ENCODE measurements around the gene EFHD2.
A peak's percentile ranks its signal among the peaks of the same experiment; 100 is the strongest.

EFHD2 gene, protein sequence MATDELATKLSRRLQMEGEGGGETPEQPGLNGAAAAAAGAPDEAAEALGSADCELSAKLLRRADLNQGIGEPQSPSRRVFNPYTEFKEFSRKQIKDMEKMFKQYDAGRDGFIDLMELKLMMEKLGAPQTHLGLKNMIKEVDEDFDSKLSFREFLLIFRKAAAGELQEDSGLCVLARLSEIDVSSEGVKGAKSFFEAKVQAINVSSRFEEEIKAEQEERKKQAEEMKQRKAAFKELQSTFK

DNA sequence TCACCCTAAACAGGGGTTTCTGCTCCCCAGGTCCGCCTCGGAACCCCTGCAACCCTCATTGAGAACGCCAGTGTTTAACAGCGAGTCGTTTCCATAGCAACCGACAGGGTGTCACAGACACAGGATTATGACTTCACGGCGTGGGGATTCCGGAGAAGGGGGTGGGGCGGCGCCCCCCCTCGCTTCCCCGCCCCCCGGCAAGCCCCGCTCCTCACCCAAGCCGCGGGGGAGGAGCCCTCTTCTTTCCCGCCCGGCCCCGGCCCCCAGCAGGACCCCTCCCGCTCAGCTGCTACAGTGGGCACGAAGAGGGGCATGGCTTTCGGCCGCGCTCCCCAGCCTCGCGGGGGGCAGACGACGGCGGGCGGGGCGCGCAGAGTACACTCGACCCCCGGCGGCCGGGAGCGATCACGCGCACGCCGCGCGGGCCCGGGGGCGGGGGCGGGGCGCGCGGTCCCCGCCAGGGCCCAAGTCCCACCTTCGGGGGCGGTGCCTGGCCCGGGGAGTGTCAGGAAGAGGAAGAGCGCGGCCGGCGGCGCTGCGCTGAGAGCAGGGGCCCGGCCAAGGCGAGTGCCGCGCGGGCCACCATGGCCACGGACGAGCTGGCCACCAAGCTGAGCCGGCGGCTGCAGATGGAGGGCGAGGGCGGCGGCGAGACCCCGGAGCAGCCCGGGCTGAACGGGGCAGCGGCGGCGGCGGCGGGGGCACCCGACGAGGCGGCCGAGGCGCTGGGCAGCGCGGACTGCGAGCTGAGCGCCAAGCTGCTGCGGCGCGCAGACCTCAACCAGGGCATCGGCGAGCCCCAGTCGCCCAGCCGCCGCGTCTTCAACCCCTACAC is at the start of gene EFHD2:
Gene EFHD2 (plus strand): TSS at position 501 of the 835 bp plus-strand sequence. CDS start 84 bp downstream, at position 585.
- H3K27ac ChIP-seq (ENCODE audit: low read depth, low read length): no peak within 1 kb of the TSS

DNA sequence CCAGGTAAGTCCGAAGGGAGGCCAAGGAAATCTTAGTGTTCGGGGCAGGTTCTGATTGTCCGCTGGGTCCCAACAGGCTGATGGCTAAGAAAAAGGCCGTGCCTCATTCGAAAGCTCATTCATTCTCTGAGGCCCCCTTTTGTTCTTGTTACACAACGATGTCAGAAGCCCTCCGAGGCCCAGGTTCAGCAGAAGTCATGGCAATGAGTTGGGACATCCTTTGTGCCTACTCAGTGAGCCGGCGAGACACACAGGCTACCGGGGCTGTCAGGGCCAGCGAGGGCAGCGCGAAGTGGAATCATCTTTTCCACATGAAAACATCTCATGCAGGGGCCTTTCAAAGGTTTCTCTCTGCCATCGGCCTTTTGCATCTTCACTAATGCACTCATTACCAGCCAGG is 49.0 kb upstream of the EFHD2 start:
- H3K4me3 ChIP-seq (ENCODE audit: low read depth, low read length): no peak overlapping the region
- H3K4me1 ChIP-seq (ENCODE audit: control insufficient read depth, insufficient read depth, low read length): no peaks in the 10 kb centered on the region
- H3K27ac ChIP-seq (ENCODE audit: low read depth, low read length): no peak overlapping the region
- H3K27me3 ChIP-seq (ENCODE audit: control insufficient read depth, insufficient read depth, low read length): no peaks in the 10 kb centered on the region
- H3K9me3 ChIP-seq (ENCODE audit: control insufficient read depth, insufficient read depth, low read length): no peaks in the 10 kb centered on the region
- H3K9ac ChIP-seq (ENCODE audit: low read depth, low read length): no peak overlapping the region
- H3K36me3 ChIP-seq (ENCODE audit: control insufficient read depth, insufficient read depth, low read length): no peaks in the 10 kb centered on the region

More for the DNA sequence above, at the start of gene EFHD2:
- peak within 1 kb of the TSS; percentile 76 for H3K4me3 ChIP-seq (ENCODE audit: low read depth, low read length)
- H3K9ac ChIP-seq (ENCODE audit: low read depth, low read length): no peak within 1 kb of the TSS; the same call in 1 of the 2 replicates
- peaks cover 13% of the 10 kb centered on the region; the same call in 1 of the 2 replicates for H3K4me1 ChIP-seq (ENCODE audit: control insufficient read depth, insufficient read depth, low read length)
- H3K9me3 ChIP-seq (ENCODE audit: control insufficient read depth, insufficient read depth, low read length): no peaks in the 10 kb centered on the region
- peaks cover 26% of the 10 kb centered on the region for H3K27me3 ChIP-seq (ENCODE audit: control insufficient read depth, insufficient read depth, low read length)
- H3K36me3 ChIP-seq (ENCODE audit: control insufficient read depth, insufficient read depth, low read length): no peaks in the 10 kb centered on the region

DNA sequence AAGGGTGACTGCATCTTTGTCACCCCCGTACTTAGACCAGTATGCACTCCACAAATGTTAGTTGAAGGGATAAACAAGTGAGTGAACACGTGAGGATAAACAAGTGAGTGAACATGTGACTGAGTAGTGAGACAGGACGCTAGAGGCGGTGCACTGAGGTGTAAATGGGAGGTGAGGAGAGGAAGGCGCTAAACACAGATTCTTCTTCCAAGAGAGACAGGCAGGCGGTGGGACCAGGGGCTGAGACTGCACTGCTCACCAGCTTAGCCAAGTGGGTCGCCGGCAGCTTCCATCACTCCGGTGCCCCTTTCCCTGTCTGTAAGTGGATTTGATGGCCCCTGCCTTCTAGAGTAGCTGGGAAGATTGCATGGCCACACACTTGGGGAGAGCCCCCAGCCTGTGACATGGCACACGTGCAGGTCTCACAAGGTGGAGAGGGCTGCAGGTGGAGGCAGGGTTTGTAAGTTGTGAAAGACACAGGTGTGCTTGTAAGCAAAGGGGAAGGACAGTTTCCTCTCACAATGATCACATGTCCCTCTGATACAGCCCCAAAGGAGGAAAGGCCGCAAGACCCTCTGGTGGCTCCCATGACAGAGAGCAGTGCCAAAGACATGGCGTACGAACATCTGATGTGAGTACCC is 47.5 kb upstream of the EFHD2 start:
- H3K4me3 ChIP-seq (ENCODE audit: low read depth, low read length): no peak overlapping the region
- no peak overlapping the region for H3K9ac ChIP-seq (ENCODE audit: low read depth, low read length)
- no peaks in the 10 kb centered on the region for H3K27me3 ChIP-seq (ENCODE audit: control insufficient read depth, insufficient read depth, low read length)
- no peak overlapping the region for H3K27ac ChIP-seq (ENCODE audit: low read depth, low read length)
- no peaks in the 10 kb centered on the region for H3K36me3 ChIP-seq (ENCODE audit: control insufficient read depth, insufficient read depth, low read length)
- no peaks in the 10 kb centered on the region for H3K9me3 ChIP-seq (ENCODE audit: control insufficient read depth, insufficient read depth, low read length)
- H3K4me1 ChIP-seq (ENCODE audit: control insufficient read depth, insufficient read depth, low read length): no peaks in the 10 kb centered on the region

DNA sequence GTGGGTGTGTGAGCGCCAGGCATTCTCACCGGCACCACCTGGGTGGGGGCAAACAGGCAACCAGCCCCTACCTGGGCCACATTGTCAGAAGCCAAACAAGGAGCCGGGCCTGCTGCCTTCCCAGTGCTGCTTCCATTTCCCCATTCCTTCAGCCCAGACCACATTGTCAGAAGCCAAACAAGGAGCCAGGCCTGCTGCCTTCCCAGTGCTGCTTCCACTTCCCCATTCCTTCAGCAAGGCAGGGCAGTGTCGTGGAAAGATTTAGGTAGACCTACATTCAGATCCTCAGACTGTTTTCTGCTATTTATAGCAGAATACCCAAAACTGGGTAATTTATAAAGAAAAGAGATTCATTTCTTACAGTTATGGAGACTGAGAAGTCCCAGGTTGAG is 47.0 kb upstream of the EFHD2 start:
- Histone ChIP-seq H3K27ac (ENCODE audit: low read depth, low read length) (no peak overlapping the region), H3K4me3 (ENCODE audit: low read depth, low read length) (no peak overlapping the region), H3K9ac (ENCODE audit: low read depth, low read length) (no peak overlapping the region), H3K36me3 (ENCODE audit: control insufficient read depth, insufficient read depth, low read length) (no peaks in the 10 kb centered on the region), H3K9me3 (ENCODE audit: control insufficient read depth, insufficient read depth, low read length) (no peaks in the 10 kb centered on the region), H3K4me1 (ENCODE audit: control insufficient read depth, insufficient read depth, low read length) (no peaks in the 10 kb centered on the region), H3K27me3 (ENCODE audit: control insufficient read depth, insufficient read depth, low read length) (no peaks in the 10 kb centered on the region)

DNA sequence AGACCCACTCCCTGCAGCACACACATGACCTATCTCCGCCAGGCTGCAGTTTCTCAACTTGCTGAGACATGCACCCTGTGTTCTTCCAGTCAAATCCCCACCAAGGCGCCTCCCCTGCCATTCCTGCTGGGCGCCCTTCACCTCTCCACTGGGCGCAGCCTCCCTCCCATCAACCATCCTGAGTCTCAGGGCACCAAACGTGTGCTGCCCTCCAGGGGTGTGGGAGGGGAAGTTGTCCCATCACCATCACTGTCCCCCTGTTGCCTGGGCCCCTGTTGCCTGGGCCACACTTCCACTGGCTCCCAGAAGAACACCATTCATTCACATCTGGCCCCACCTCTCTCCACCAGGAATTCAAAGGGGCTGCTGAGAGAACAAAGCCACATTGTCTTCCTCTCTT is 44.9 kb upstream of the EFHD2 start:
- Histone ChIP-seq H3K4me1 (ENCODE audit: control insufficient read depth, insufficient read depth, low read length) (no peaks in the 10 kb centered on the region), H3K9me3 (ENCODE audit: control insufficient read depth, insufficient read depth, low read length) (no peaks in the 10 kb centered on the region), H3K27ac (ENCODE audit: low read depth, low read length) (no peak overlapping the region), H3K36me3 (ENCODE audit: control insufficient read depth, insufficient read depth, low read length) (no peaks in the 10 kb centered on the region), H3K27me3 (ENCODE audit: control insufficient read depth, insufficient read depth, low read length) (no peaks in the 10 kb centered on the region), H3K9ac (ENCODE audit: low read depth, low read length) (no peak overlapping the region), H3K4me3 (ENCODE audit: low read depth, low read length) (no peak overlapping the region)

DNA sequence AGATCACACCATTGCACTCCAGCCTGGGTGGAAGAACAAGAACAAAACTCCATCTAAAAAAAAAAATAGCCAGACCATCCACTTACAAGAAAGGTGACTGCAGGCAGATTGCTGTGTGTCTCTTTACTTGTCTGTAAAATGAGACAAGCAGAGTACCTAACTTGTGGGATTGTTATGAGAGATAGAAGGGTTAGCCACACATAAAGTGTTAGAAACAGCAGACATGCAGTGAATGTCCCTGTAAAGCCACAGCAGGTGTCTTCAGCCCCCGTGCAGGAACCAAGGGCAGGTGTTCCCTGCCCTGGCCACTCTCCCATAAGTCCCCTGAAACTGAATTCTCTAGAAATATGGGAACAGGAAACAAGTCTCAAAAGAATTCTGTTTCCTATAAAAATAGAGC is 40.8 kb upstream of the EFHD2 start:
- no peaks in the 10 kb centered on the region for H3K4me1 ChIP-seq (ENCODE audit: control insufficient read depth, insufficient read depth, low read length)
- no peaks in the 10 kb centered on the region for H3K36me3 ChIP-seq (ENCODE audit: control insufficient read depth, insufficient read depth, low read length)
- no peak overlapping the region for H3K4me3 ChIP-seq (ENCODE audit: low read depth, low read length)
- no peaks in the 10 kb centered on the region for H3K27me3 ChIP-seq (ENCODE audit: control insufficient read depth, insufficient read depth, low read length)
- no peak overlapping the region for H3K27ac ChIP-seq (ENCODE audit: low read depth, low read length)
- H3K9me3 ChIP-seq (ENCODE audit: control insufficient read depth, insufficient read depth, low read length): no peaks in the 10 kb centered on the region
- H3K9ac ChIP-seq (ENCODE audit: low read depth, low read length): no peak overlapping the region

DNA sequence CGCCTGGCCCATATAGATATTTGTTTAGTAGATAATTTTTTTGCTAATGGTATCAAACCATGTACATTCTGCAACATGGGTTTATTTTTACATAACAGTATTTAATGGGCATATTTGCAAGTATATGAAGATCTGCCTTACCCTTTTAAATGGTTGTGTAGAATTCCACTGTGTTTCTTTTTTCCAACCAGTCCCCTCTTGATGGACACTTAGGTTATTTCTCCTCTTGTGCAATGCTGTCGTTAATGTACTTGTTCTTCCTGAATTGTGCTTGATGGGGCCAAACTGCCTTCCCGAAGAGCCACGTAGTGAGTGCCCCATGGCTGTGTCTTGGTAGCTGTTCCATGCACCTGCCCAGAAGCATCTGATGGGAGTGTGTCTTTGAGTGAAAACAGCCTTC is 39.4 kb upstream of the EFHD2 start:
- no peaks in the 10 kb centered on the region for H3K27me3 ChIP-seq (ENCODE audit: control insufficient read depth, insufficient read depth, low read length)
- H3K9ac ChIP-seq (ENCODE audit: low read depth, low read length): no peak overlapping the region
- no peak overlapping the region for H3K4me3 ChIP-seq (ENCODE audit: low read depth, low read length)
- no peak overlapping the region for H3K27ac ChIP-seq (ENCODE audit: low read depth, low read length)
- H3K4me1 ChIP-seq (ENCODE audit: control insufficient read depth, insufficient read depth, low read length): no peaks in the 10 kb centered on the region
- H3K36me3 ChIP-seq (ENCODE audit: control insufficient read depth, insufficient read depth, low read length): no peaks in the 10 kb centered on the region
- H3K9me3 ChIP-seq (ENCODE audit: control insufficient read depth, insufficient read depth, low read length): no peaks in the 10 kb centered on the region

DNA sequence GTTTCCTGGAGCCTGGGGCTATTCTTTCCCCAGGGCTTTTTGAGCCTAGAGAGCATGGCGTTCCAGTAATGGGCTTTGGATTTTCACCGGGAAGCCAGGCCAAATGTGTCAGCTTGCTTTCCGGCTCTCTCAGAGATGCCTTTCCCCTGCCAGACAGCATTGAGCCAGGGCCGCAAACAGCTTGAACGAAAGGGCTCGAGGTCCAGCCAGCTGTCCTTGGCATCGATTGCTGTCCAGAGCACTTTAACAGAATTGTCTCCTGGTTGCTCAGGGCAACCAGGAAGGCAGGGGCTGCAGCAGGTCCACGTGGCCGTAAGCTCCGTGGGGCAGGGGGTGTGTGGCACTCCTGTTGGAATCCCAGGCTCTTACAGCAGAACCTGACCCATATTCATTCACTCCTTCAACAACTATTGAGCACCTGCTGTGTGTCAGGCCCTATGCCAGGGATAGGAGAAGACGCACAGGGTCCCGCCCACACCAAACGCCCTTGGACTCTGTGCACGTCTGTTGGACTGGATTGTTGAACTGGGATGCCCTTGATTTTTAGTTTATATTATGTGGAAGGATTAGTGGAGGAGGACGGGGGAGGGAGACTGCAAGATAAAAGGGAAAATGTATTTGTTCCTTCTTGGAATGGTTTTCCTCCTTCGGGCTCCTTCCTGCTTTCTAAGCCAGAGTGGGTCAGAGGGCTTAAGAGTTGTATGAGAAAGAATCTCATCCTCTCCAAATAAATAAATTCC is 38.7 kb upstream of the EFHD2 start:
- H3K27ac ChIP-seq (ENCODE audit: low read depth, low read length): no peak overlapping the region
- H3K9ac ChIP-seq (ENCODE audit: low read depth, low read length): no peak overlapping the region
- H3K36me3 ChIP-seq (ENCODE audit: control insufficient read depth, insufficient read depth, low read length): no peaks in the 10 kb centered on the region
- H3K4me1 ChIP-seq (ENCODE audit: control insufficient read depth, insufficient read depth, low read length): no peaks in the 10 kb centered on the region
- H3K27me3 ChIP-seq (ENCODE audit: control insufficient read depth, insufficient read depth, low read length): no peaks in the 10 kb centered on the region
- H3K9me3 ChIP-seq (ENCODE audit: control insufficient read depth, insufficient read depth, low read length): no peaks in the 10 kb centered on the region
- H3K4me3 ChIP-seq (ENCODE audit: low read depth, low read length): no peak overlapping the region

DNA sequence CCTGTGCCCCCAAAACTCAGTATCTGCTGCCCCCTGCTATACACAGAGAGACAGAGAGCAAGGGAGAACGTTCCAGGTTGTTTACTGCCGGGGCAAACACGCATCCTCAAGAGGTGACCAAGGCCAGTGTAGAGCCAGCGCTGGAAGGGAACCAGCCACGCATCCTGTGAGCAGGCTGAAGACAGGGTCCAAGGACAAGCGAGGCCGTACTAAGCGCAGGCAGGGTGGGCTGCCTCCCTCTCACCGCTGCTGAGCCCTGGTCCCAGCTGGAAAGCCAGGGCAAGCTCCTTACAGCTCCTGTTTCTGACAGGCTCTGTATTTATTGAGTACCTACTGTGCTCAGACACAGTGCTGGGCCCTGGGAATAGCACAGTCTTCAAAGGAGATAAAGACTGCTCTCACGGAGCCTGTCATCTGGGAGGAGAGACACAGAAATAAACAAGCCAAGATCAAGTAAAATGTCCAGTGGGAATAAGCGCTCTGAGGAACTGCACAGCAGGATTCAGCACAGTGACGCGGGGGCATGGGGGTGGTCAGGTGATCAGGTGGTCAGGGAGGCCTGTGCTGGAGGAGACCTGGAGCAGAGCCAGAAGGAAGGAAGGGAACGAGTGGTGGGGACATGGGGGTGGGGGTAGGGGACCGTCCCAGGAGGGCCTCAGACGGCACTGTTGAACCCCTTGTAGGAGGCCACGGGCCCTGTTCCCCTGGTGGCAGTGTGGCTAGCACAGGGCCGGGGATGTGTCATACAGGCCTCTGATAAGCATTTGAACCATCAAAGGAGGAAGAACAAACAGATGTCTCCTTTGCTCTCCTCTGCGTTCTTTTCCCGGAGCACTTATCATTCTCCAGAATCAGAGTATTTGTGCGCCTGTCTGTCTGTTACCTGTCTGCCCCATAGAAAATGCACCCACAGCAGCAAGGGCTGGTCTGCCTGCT is 37.8 kb upstream of the EFHD2 start:
- Histone ChIP-seq H3K4me1 (ENCODE audit: control insufficient read depth, insufficient read depth, low read length) (no peaks in the 10 kb centered on the region), H3K4me3 (ENCODE audit: low read depth, low read length) (no peak overlapping the region), H3K9ac (ENCODE audit: low read depth, low read length) (no peak overlapping the region), H3K36me3 (ENCODE audit: control insufficient read depth, insufficient read depth, low read length) (no peaks in the 10 kb centered on the region), H3K27me3 (ENCODE audit: control insufficient read depth, insufficient read depth, low read length) (no peaks in the 10 kb centered on the region), H3K27ac (ENCODE audit: low read depth, low read length) (no peak overlapping the region), H3K9me3 (ENCODE audit: control insufficient read depth, insufficient read depth, low read length) (no peaks in the 10 kb centered on the region)

DNA sequence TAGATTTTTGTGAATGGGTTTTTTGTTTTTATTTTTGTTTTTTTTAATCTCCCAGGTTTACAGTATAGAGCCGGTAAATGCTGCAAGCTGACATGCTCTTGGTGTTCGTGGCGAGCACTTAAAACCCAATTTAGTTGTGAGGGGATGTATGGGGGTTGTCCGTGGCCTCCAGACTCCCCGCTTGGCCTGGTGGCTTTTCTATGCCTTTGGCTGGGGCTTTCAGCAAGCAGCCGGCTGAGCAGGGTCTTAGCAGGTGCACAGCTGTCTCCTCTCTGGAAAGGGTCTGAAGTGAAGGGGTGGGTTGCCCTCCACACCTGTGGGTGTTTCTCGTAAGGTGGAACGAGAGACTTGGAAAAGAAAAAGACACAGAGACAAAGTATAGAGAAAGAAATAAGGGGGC is 31.0 kb upstream of the EFHD2 start:
- H3K9me3 ChIP-seq (ENCODE audit: control insufficient read depth, insufficient read depth, low read length): no peaks in the 10 kb centered on the region
- H3K27ac ChIP-seq (ENCODE audit: low read depth, low read length): no peak overlapping the region
- no peak overlapping the region for H3K9ac ChIP-seq (ENCODE audit: low read depth, low read length)
- peaks cover 34% of the 10 kb centered on the region for H3K27me3 ChIP-seq (ENCODE audit: control insufficient read depth, insufficient read depth, low read length)
- no peaks in the 10 kb centered on the region for H3K36me3 ChIP-seq (ENCODE audit: control insufficient read depth, insufficient read depth, low read length)
- H3K4me3 ChIP-seq (ENCODE audit: low read depth, low read length): no peak overlapping the region
- H3K4me1 ChIP-seq (ENCODE audit: control insufficient read depth, insufficient read depth, low read length): peaks cover 12% of the 10 kb centered on the region; the same call in 1 of the 2 replicates

All from HUES48 (cell line).